Testis (tissue), 2 donors: ENCODE data around the gene ANKS1B.

ENCODE experiments used
- POLR2A ChIP-seq: fragments of 450-650 bp; IDR thresholded peaks from one replicate; pipeline ENCODE4 v1.6.1; 2017; ENCODE audit warnings: antibody characterized with exemption, mild to moderate bottlenecking, moderate library complexity
- TF ChIP-seq, protein P1 (sequence below), 3 experiments: fragments of 450-650 bp in 2 of 3; fragments of 200-600 bp in 1 of 3; sonication (generic) in 1 of 3; IDR thresholded peaks; one replicate each; pipeline ENCODE4 v1.5.1; 2016 to 2019; ENCODE audit warnings: antibody characterized with exemption in 3 of 3, mild to moderate bottlenecking in 2 of 3, moderate library complexity in 1 of 3

DNA sequence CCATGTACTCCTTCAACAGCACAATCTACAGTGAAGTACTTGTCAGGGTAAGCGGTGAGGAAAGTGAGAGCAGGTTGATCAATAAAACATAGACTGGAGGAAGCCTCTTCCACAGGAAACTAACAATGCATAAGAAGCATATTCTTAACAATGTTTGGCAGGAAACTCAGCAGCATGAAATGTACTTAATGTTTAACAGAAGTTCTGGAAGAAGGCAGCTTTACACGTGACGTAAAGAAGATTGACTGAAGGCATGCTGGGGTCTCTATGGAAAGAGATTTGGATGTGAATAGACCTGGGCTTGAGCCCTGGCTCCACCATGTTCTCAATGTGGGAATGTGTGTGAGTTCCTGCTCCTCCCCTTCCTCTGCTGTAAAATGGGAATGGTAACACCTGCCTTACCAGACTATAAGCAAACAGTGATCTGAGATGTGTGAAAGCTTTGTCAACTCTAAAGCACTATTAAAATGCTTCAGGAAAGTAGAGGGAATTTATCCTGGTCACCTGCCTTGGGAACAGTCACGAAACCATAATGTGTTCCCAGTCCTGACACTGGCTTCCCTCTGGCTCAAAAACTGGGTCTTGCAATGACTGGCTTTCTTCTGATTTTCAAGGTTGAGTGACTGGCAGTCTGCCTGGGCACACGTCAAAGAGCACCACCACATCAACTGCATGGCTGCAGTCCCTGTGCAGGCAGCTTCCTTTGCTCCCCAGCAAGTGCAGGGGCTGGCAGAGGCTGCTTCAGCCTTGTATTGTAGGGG lies 955.0 kb downstream of the ANKS1B start:
- no peak for TF ChIP-seq POLR2A
- TF ChIP-seq, protein P1, sequence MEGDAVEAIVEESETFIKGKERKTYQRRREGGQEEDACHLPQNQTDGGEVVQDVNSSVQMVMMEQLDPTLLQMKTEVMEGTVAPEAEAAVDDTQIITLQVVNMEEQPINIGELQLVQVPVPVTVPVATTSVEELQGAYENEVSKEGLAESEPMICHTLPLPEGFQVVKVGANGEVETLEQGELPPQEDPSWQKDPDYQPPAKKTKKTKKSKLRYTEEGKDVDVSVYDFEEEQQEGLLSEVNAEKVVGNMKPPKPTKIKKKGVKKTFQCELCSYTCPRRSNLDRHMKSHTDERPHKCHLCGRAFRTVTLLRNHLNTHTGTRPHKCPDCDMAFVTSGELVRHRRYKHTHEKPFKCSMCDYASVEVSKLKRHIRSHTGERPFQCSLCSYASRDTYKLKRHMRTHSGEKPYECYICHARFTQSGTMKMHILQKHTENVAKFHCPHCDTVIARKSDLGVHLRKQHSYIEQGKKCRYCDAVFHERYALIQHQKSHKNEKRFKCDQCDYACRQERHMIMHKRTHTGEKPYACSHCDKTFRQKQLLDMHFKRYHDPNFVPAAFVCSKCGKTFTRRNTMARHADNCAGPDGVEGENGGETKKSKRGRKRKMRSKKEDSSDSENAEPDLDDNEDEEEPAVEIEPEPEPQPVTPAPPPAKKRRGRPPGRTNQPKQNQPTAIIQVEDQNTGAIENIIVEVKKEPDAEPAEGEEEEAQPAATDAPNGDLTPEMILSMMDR (IDR thresholded peaks at IDR 0.05): no peak
